Measurements from ENCODE around the gene RILP. TPM values are rescaled to one million over a fixed set of nuclear protein-coding genes. Genes with fewer than 3 reads are reported as not detected.
"Not testable (repeated sequence)": the region's sequence is repeated elsewhere in the genome, so short reads cannot be mapped to it uniquely, and the experiment has no call there.

RILP gene
- total RNA-seq, 2 donors from 2014 or later: 21.0 to 68.2 TPM

DNA sequence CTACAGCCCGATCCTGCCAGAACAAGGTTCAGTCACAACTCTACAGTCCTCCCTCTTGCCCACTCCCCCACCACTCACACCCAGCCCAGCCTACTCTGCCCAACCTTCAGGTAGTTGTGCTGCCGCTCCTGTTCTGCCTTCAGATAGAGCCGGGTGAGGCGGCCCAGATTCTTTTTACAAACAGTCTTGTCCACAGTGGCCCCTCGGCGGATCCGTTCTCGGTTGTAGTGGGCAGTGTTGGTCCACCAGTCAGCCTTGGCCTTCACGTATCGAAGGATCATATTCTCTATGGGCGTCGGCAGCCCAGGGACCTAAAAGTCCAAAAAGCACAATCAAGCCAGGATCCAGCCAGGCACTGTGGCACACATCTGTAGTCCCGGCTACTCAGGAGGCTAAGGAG lies 26.7 kb upstream of the RILP start:
- ATAC-seq (no peak), DNase-seq (no peak)
- intact Hi-C loops (cut with DNase I): no loop called here
- 97% methylated on average over 12 to 13 of the region's 13 CpGs for WGBS, 2 donors
- H3K4me1 ChIP-seq: no peaks in the 10 kb centered on the region
- no peak for TF ChIP-seq POLR2A (IDR thresholded peaks at IDR 0.05)
- TF ChIP-seq, protein P1, sequence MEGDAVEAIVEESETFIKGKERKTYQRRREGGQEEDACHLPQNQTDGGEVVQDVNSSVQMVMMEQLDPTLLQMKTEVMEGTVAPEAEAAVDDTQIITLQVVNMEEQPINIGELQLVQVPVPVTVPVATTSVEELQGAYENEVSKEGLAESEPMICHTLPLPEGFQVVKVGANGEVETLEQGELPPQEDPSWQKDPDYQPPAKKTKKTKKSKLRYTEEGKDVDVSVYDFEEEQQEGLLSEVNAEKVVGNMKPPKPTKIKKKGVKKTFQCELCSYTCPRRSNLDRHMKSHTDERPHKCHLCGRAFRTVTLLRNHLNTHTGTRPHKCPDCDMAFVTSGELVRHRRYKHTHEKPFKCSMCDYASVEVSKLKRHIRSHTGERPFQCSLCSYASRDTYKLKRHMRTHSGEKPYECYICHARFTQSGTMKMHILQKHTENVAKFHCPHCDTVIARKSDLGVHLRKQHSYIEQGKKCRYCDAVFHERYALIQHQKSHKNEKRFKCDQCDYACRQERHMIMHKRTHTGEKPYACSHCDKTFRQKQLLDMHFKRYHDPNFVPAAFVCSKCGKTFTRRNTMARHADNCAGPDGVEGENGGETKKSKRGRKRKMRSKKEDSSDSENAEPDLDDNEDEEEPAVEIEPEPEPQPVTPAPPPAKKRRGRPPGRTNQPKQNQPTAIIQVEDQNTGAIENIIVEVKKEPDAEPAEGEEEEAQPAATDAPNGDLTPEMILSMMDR (IDR thresholded peaks at IDR 0.05): no peak
- no peak overlapping the region for H3K4me3 ChIP-seq
- H3K9me3 ChIP-seq: no peaks in the 10 kb centered on the region
- peaks cover 55 to 85% of the 10 kb centered on the region in 2 donors for H3K36me3 ChIP-seq (replicated peaks in 1 of 2; ENCODE audit: insufficient read depth in 1 of 2, low read depth in 2 of 2)
- H3K27ac ChIP-seq: no peak overlapping the region
- H3K27me3 ChIP-seq: no peaks in the 10 kb centered on the region

DNA sequence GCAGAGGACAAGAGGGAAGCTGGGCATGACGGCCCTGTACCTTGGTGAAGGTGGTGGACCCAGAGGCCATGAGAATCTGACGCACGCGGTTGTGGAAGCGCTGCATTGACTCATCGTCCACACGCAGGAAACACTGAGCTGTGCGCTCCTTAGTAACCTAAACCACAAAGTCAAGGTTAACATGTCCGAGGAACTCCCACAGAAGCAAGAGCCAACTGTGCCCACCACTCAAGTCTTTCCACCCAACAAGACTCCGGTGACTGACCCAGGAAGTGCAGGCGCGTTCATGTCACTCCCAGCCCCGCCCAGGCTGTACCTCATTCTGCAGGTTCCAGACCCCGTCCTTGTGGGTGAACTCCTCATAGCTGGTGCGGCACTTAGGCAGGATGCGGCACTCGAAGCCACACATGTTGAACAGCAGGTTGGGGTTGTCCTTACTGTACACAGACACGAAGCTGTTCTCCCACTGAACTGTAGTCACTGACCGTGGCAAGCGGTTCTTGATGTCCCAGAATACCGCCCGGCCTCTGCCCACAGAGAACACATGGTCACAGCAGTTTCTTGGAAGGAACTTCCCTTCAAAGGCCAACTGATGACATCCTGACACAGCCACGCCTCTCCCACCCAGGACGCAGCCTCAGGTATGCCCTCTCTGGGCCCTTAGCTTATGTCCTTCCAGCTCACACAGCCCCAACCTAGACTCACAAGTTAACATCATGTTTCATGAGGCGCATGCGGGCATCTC lies 23.5 kb upstream of the RILP start:
- DNase-seq (no peak), ATAC-seq (no peak)
- Histone ChIP-seq H3K9me3 (no peaks in the 10 kb centered on the region), H3K4me3 (no peak overlapping the region), H3K36me3 (replicated peaks in 1 of 2; ENCODE audit: insufficient read depth in 1 of 2, low read depth in 2 of 2) (peaks cover 46 to 60% of the 10 kb centered on the region in 2 donors), H3K27ac (no peak overlapping the region), H3K4me1 (no peaks in the 10 kb centered on the region), H3K27me3 (no peaks in the 10 kb centered on the region)
- WGBS, 2 donors: 91 to 93% methylated on average over 22 to 26 of the region's 26 CpGs
- TF ChIP-seq POLR2A (IDR thresholded peaks at IDR 0.05): no peak
- TF ChIP-seq, protein P1 (IDR thresholded peaks at IDR 0.05): no peak
- intact Hi-C loops (cut with DNase I): no loop called here

DNA sequence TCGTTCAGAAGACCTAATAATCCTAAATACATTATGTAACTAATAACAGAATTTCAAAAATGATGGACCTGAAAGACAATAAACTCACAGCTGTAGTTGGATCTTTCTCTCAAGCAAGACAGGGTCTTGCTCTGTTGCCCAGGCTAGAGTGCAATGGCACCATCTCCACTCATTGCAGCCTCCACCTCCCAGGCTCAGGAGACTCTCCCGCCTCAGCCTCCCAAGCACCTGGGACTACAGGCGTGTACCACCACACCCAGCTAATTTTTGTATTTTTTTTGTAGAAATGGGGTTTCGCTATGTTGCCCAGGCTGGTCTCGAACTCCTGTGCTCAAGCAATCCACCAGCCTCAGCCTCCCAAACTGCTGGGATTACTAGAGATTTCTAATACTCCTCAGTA lies 14.3 kb upstream of the RILP start:
- ATAC-seq; H3K27ac ChIP-seq; DNase-seq; intact Hi-C loops (cut with DNase I); H3K27me3 ChIP-seq; H3K4me1 ChIP-seq; H3K9me3 ChIP-seq; H3K4me3 ChIP-seq: not testable (repeated sequence)
- H3K36me3 ChIP-seq (replicated peaks in 1 of 2; ENCODE audit: insufficient read depth in 1 of 2, low read depth in 2 of 2): peaks cover 36 to 38% of the 10 kb centered on the region in 2 donors
- WGBS, 2 donors: 88 to 89% methylated on average over 5 of the region's 5 CpGs

DNA sequence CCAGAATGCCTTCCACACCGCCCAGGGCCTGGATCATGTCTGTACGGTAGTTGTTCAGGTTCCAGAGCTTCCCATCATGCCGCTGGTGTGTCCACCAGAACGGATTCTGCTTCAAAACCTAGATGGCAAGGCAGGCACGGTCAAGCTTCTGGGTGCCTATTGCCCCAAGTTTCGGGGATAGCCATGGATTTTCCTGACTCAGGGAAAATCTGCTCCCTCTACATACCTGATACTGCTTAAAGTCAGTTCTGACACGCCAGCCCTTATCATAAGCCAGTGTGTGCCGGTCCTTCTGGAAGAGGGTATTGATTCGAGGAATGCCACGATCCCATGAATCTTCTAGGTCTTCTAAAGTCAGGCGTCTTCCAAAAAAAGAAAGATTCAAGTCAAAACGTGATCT lies 11.4 kb upstream of the RILP start:
- Histone ChIP-seq H3K27ac (no peak overlapping the region), H3K27me3 (no peaks in the 10 kb centered on the region), H3K36me3 (replicated peaks in 1 of 2; ENCODE audit: insufficient read depth in 1 of 2, low read depth in 2 of 2) (peaks cover 46 to 58% of the 10 kb centered on the region in 2 donors), H3K4me1 (no peaks in the 10 kb centered on the region), H3K9me3 (no peaks in the 10 kb centered on the region), H3K4me3 (no peak overlapping the region)
- intact Hi-C loops (cut with DNase I): no loop called here
- DNase-seq (no peak), ATAC-seq (no peak)
- TF ChIP-seq, protein P1 (IDR thresholded peaks at IDR 0.05): no peak
- WGBS, 2 donors: 82 to 91% methylated on average over 9 to 12 of the region's 12 CpGs

DNA sequence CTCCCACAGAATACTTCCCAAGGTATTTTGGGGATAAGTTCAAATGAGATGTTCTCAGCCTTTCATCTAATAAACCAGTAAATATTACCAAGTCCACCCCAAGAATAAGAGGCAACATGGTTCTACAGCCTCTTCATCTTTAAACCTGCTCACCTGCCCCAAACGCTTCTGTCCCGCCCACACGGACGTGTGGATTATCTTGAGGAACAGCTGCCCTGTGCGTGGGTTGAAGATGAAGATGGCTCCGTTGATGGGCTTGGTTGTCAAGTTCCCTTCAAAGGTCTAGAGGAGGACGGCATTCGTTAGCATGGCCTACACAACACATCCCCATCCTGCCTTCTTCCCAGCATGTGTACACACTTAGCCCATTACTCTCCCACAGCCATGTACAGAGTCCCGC lies 8.4 kb upstream of the RILP start:
- intact Hi-C loops (cut with DNase I): no loop called here

More for the DNA sequence above, 8.4 kb upstream of the RILP start:
- H3K9me3 ChIP-seq: no peaks in the 10 kb centered on the region
- ATAC-seq (no peak), DNase-seq (no peak)
- no peaks in the 10 kb centered on the region for H3K4me1 ChIP-seq
- 89 to 96% methylated on average over 9 of the region's 9 CpGs for WGBS, 2 donors
- no peak overlapping the region for H3K27ac ChIP-seq
- TF ChIP-seq POLR2A (IDR thresholded peaks at IDR 0.05): no peak
- TF ChIP-seq, protein P1 (IDR thresholded peaks at IDR 0.05): no peak
- peaks cover 74 to 84% of the 10 kb centered on the region in 2 donors for H3K36me3 ChIP-seq (replicated peaks in 1 of 2; ENCODE audit: insufficient read depth in 1 of 2, low read depth in 2 of 2)
- no peaks in the 10 kb centered on the region for H3K27me3 ChIP-seq
- no peak overlapping the region for H3K4me3 ChIP-seq
